Vagina (tissue), 2 donors: ENCODE data around the gene CCDC88C. TPM values are rescaled to one million over a fixed set of nuclear protein-coding genes. Genes with fewer than 3 reads are reported as not detected.

Experiments used
- DNase-seq, 2 donors: peaks; one replicate each; pipeline ENCODE4 v3.0.0-alpha.2; 2017; ENCODE audit errors: extremely low spot score in 2 of 2
- H3K27ac ChIP-seq: fragments of 200-600 bp; sonication (generic); one replicate; pipeline ENCODE4 v1.5.1; 2019
- H3K27me3 ChIP-seq: fragments of 200-600 bp; sonication (generic); one replicate; pipeline ENCODE4 v1.5.1; 2019
- H3K36me3 ChIP-seq, 2 donors: fragments of 200-600 bp; sonication (generic); one replicate each; pipeline ENCODE4 v1.5.1; 2017 to 2019
- H3K4me1 ChIP-seq: fragments of 200-600 bp; sonication (generic); one replicate; pipeline ENCODE4 v1.5.1; 2019
- H3K4me3 ChIP-seq, 2 donors: fragments of 200-600 bp; sonication (generic); 1 replicate in 1 of 2; 2 replicates in 1 of 2; pipeline ENCODE4 v1.5.1; 2016 to 2019
- H3K9me3 ChIP-seq: fragments of 200-600 bp; sonication (generic); one replicate; pipeline ENCODE4 v1.5.1; 2019
- CTCF ChIP-seq, 3 experiments: fragments of 450-650 bp in 2 of 3; fragments of 200-600 bp in 1 of 3; sonication (generic) in 1 of 3; IDR thresholded peaks; one replicate each; pipeline ENCODE4 v1.5.1; 2017 to 2019; ENCODE audit warnings: antibody characterized with exemption in 3 of 3, mild to moderate bottlenecking in 2 of 3, moderate library complexity in 2 of 3
- POLR2A ChIP-seq, 2 donors: fragments of 450-650 bp; IDR thresholded peaks; one replicate each; pipeline ENCODE4 v1.6.1; 2017; ENCODE audit warnings: antibody characterized with exemption in 2 of 2, mild to moderate bottlenecking in 2 of 2, moderate library complexity in 2 of 2
- POLR2AphosphoS5 ChIP-seq, 2 donors: sonication (generic); formaldehyde crosslinking; IDR thresholded peaks; one replicate each; pipeline ENCODE4 v1.9.0; 2017; ENCODE audit warnings: antibody characterized with exemption in 2 of 2, mild to moderate bottlenecking in 2 of 2, low read depth in 1 of 2; ENCODE audit not compliant: insufficient read depth in 1 of 2
- intact Hi-C: fragments of 100-400 bp; cut with DNase I; formaldehyde crosslinking; loops from one replicate; pipeline ENCODE4 v1.15.1; 2023
- total RNA-seq: library from RNA; depleted of rRNA; stranded (reverse); fragments of >200 nt; gene quantifications from one replicate; pipeline ENCODE4 v1.2.3, GENCODE V29; 2016

CCDC88C gene
- total RNA-seq, 1 donor from 2014 or later = 42.2 TPM

- Histone ChIP-seq H3K27ac (no peak overlapping the region), H3K4me1 (peaks cover 6% of the 10 kb centered on the region), H3K36me3 (peaks cover 0 to 22% of the 10 kb centered on the region in 2 donors), H3K4me3 (no peak overlapping the region), H3K27me3 (no peaks in the 10 kb centered on the region), H3K9me3 (no peaks in the 10 kb centered on the region)
- TF ChIP-seq POLR2A (IDR thresholded peaks at IDR 0.05) (no peak), POLR2AphosphoS5 (IDR thresholded peaks at IDR 0.05; ENCODE audit: insufficient read depth in 1 of 2, low read depth in 1 of 2) (no peak), CTCF (IDR thresholded peaks at IDR 0.05) (no peak)
- DNase-seq = no peak
- intact Hi-C loops = no loop called here
Observed at GRCh38 chr14:91303924-91304229, 113.7 kb downstream of the CCDC88C start.

- peaks cover 0 to 17% of the 10 kb centered on the region in 2 donors for H3K36me3 ChIP-seq
- no peak for DNase-seq
- intact Hi-C loops = no loop called here
Observed at GRCh38 chr14:91303091-91303923, 114.3 kb downstream of the CCDC88C start.

GRCh38 chr14:91302391-91302790 lies 115.2 kb downstream of the CCDC88C start:
- Histone ChIP-seq H3K27me3 (no peaks in the 10 kb centered on the region), H3K27ac (no peak overlapping the region), H3K9me3 (no peaks in the 10 kb centered on the region), H3K36me3 (peaks cover 0 to 8% of the 10 kb centered on the region in 2 donors), H3K4me1 (peaks cover 6% of the 10 kb centered on the region), H3K4me3 (no peak overlapping the region)
- no peak for TF ChIP-seq POLR2AphosphoS5 (IDR thresholded peaks at IDR 0.05; ENCODE audit: insufficient read depth in 1 of 2, low read depth in 1 of 2)
- TF ChIP-seq CTCF (IDR thresholded peaks at IDR 0.05) = no peak
- TF ChIP-seq POLR2A (IDR thresholded peaks at IDR 0.05) = no peak
- DNase-seq = no peak
- intact Hi-C loops = no loop called here

More at GRCh38 chr14:91303091-91303923, 114.3 kb downstream of the CCDC88C start:
- H3K9me3 ChIP-seq = no peaks in the 10 kb centered on the region
- H3K4me3 ChIP-seq = no peak overlapping the region
- TF ChIP-seq POLR2AphosphoS5 (IDR thresholded peaks at IDR 0.05; ENCODE audit: insufficient read depth in 1 of 2, low read depth in 1 of 2) (no peak), CTCF (IDR thresholded peaks at IDR 0.05) (no peak), POLR2A (IDR thresholded peaks at IDR 0.05) (no peak)
- peaks cover 6% of the 10 kb centered on the region for H3K4me1 ChIP-seq
- no peak overlapping the region for H3K27ac ChIP-seq
- no peaks in the 10 kb centered on the region for H3K27me3 ChIP-seq

GRCh38 chr14:91300957-91301356 lies 116.7 kb downstream of the CCDC88C start:
- intact Hi-C loops = no loop called here
- Histone ChIP-seq H3K27me3 (no peaks in the 10 kb centered on the region), H3K4me3 (no peak overlapping the region), H3K4me1 (peaks cover 6% of the 10 kb centered on the region), H3K36me3 (peaks cover 0 to 6% of the 10 kb centered on the region in 2 donors), H3K9me3 (no peaks in the 10 kb centered on the region), H3K27ac (no peak overlapping the region)
- TF ChIP-seq POLR2AphosphoS5 (IDR thresholded peaks at IDR 0.05; ENCODE audit: insufficient read depth in 1 of 2, low read depth in 1 of 2) (no peak), POLR2A (IDR thresholded peaks at IDR 0.05) (no peak), CTCF (IDR thresholded peaks at IDR 0.05) (no peak)
- DNase-seq = no peak

GRCh38 chr14:91300283-91300895 lies 117.2 kb downstream of the CCDC88C start:
- Histone ChIP-seq H3K27ac (no peak overlapping the region), H3K4me1 (peaks cover 6% of the 10 kb centered on the region), H3K9me3 (no peaks in the 10 kb centered on the region), H3K36me3 (peaks cover 0 to 6% of the 10 kb centered on the region in 2 donors), H3K27me3 (no peaks in the 10 kb centered on the region), H3K4me3 (no peak overlapping the region)
- intact Hi-C loops = no loop called here
- DNase-seq = no peak
- no peak for TF ChIP-seq CTCF (IDR thresholded peaks at IDR 0.05)
- no peak for TF ChIP-seq POLR2AphosphoS5 (IDR thresholded peaks at IDR 0.05; ENCODE audit: insufficient read depth in 1 of 2, low read depth in 1 of 2)
- no peak for TF ChIP-seq POLR2A (IDR thresholded peaks at IDR 0.05)
